Prostate gland (tissue), 2 donors: ENCODE measurements around the gene CRK.

Experiments used
- CTCF ChIP-seq, 4 experiments: fragments of 200-600 bp in 2 of 4; fragments of 450-650 bp in 2 of 4; sonication (generic) in 2 of 4; IDR thresholded peaks; 1 replicate in 3 of 4; 2 replicates in 1 of 4; pipeline ENCODE4 v1.5.1; 2016 to 2019; ENCODE audit warnings: antibody characterized with exemption in 4 of 4, mild to moderate bottlenecking in 2 of 4, moderate library complexity in 2 of 4
- POLR2A ChIP-seq: fragments of 450-650 bp; IDR thresholded peaks from one replicate; pipeline ENCODE4 v1.6.1; 2016; ENCODE audit warnings: antibody characterized with exemption, mild to moderate bottlenecking

GRCh38 chr17:1496869-1497268, 40.8 kb upstream of the CRK start:
- TF ChIP-seq POLR2A (no peak), CTCF (IDR thresholded peaks at IDR 0.05) (no peak)
